GM13977 (cell line): Measurements from ENCODE around the gene CRYBA2.

Source experiments
- DNase-seq: peaks from one replicate; pipeline ENCODE4 v3.0.0; 2012; ENCODE audit warnings: low spot score
- CTCF ChIP-seq: IDR thresholded peaks from 2 replicates; pipeline ENCODE4 v1.5.1; 2012; ENCODE audit warnings: mild to moderate bottlenecking, control low read depth; ENCODE audit not compliant: insufficient read depth; ENCODE audit errors: extremely low read depth, missing control alignments
- in situ Hi-C: fragments of 300-500 bp; cut with MboI; formaldehyde crosslinking; loops from one replicate; pipeline ENCODE4 v1.12.0; 2022; ENCODE audit warnings: low sequenced_read_pairs, low pct_unique_long_range_greater_than_20kb, mixed read lengths, inconsistent platforms; ENCODE audit not compliant: unreplicated experiment

CRYBA2 gene

GRCh38 chr2:219000569-219000960 is 7.3 kb upstream of the CRYBA2 start:
- TF ChIP-seq CTCF, result no peak
- in situ Hi-C loops, result no loop called here
- DNase-seq, result no peak

- in situ Hi-C loops, result no loop called here
- DNase-seq, result no peak
- TF ChIP-seq CTCF, result no peak
Measured at GRCh38 chr2:218999881-219000568, 6.8 kb upstream of the CRYBA2 start.

GRCh38 chr2:218999021-218999880 is 6.0 kb upstream of the CRYBA2 start:
- in situ Hi-C loops, result no loop called here
- DNase-seq, result no peak
- TF ChIP-seq CTCF, result no peak

GRCh38 chr2:218998414-218999002 is 5.3 kb upstream of the CRYBA2 start:
- in situ Hi-C loops, result no loop called here
- DNase-seq, result no peak
- no peak for TF ChIP-seq CTCF

GRCh38 chr2:218997731-218998130 is 4.5 kb upstream of the CRYBA2 start:
- no peak for DNase-seq
- in situ Hi-C loops, result no loop called here

More at GRCh38 chr2:218997731-218998130, 4.5 kb upstream of the CRYBA2 start:
- no peak for TF ChIP-seq CTCF
